ENCODE results near the gene DPYD. TPM values are rescaled to one million over a fixed set of nuclear protein-coding genes. Genes with fewer than 3 reads are reported as not detected.

The DPYD gene
- total and polyA plus RNA-seq, 9 of the 15 experiments (the other 6 are each of a cell fraction or from before 2014, with no cell fraction given): 0.03 to 0.25 (median 0.08) TPM; not detected in 2

GRCh38 chr1:97500760-97501159, 420.1 kb downstream of the DPYD start:
- TF ChIP-seq SMARCA5 (IDR thresholded peaks at IDR 0.05) (no peak), ZC3H11A (IDR thresholded peaks at IDR 0.05; ENCODE audit: low read depth, low read length) (no peak), RNF219 (CRISPR knock-in tag; IDR thresholded peaks at IDR 0.05) (no peak), FOXP1 (CRISPR knock-in tag; IDR thresholded peaks at IDR 0.05) (no peak), PRPF4 (IDR thresholded peaks at IDR 0.05; ENCODE audit: insufficient read depth, low read depth, low read length, poor library complexity, severe bottlenecking) (no peak), TCF15 (CRISPR knock-in tag; IDR thresholded peaks at IDR 0.05) (no peak), RBM22 (IDR thresholded peaks at IDR 0.05; ENCODE audit: low read depth, low read length, poor library complexity, severe bottlenecking) (no peak), EZH2 (IDR thresholded peaks at IDR 0.05; ENCODE audit: borderline replicate concordance, low read depth, low read length) (no peak), NONO (IDR thresholded peaks at IDR 0.05; ENCODE audit: low read depth in 2 of 2, low read length in 1 of 2) (no peak), RREB1 (CRISPR knock-in tag; IDR thresholded peaks at IDR 0.05) (no peak), TBP (optimal IDR thresholded peaks at IDR 0.05; ENCODE audit: low read depth, low read length) (no peak), MAFG (tag; conservative IDR thresholded peaks at IDR 0.05) (no peak)
- no peak for ATAC-seq
- Histone ChIP-seq H3K4me3 (no peak overlapping the region), H3K9me1 (ENCODE audit: control insufficient read depth, insufficient read depth, low read length) (no peaks in the 10 kb centered on the region), H3K9me3 (replicated peaks; ENCODE audit: control insufficient read depth, insufficient read depth, low read depth, low read length) (no peaks in the 10 kb centered on the region), H3K27me3 (ENCODE audit: control insufficient read depth in 2 of 2, insufficient read depth in 2 of 2, low read length in 2 of 2) (no peaks in the 10 kb centered on the region), H3K79me2 (ENCODE audit: control insufficient read depth, insufficient read depth, low read length) (no peaks in the 10 kb centered on the region), H3K36me3 (ENCODE audit: control insufficient read depth, insufficient read depth, low read length) (no peaks in the 10 kb centered on the region), H2AFZ (ENCODE audit: low read depth, low read length) (no peak overlapping the region), H3K27ac (ENCODE audit: extremely low read depth, low read depth, low read length) (no peak overlapping the region), H3K4me2 (ENCODE audit: insufficient read depth, low read length) (no peak overlapping the region), H4K20me1 (replicated peaks; ENCODE audit: control insufficient read depth, insufficient read depth, low read length) (no peaks in the 10 kb centered on the region), H3K9ac (ENCODE audit: insufficient read depth in 1 of 2, low read depth in 2 of 2, low read length in 2 of 2) (no peak overlapping the region), H3K4me1 (replicated peaks in 1 of 2; ENCODE audit: control insufficient read depth in 2 of 2, insufficient read depth in 2 of 2, low read length in 2 of 2) (no peaks in the 10 kb centered on the region)
- intact Hi-C loops (cut with micrococcal nuclease) (no loop called here), in situ Hi-C loops (cut with MboI) (no loop called here)
- no TSS peak for BruUV-seq (replicated peaks)
- ChIA-PET POLR2A (no interaction called here), CTCF (ENCODE audit: low intra/inter-chr PET ratio) (no interaction called here)
- no peak for FAIRE-seq
- no peak for DNase-seq (ENCODE audit: extremely low read depth in 1 of 4, low spot score in 3 of 4)
- 1% methylated on average over 5 of the region's 5 CpGs for WGBS (ENCODE audit: insufficient coverage, low coverage, missing lambda C conversion rate)
